Vagina (tissue), 2 donors: ENCODE measurements around the gene ADAM8. TPM values are rescaled to one million over a fixed set of nuclear protein-coding genes. Genes with fewer than 3 reads are reported as not detected.
A peak's percentile ranks its signal among the peaks of the same experiment; 100 is the strongest.

Experiments
- DNase-seq, 2 donors: peaks; one replicate each; pipeline ENCODE4 v3.0.0-alpha.2; 2017; ENCODE audit errors: extremely low spot score in 2 of 2
- H3K27ac ChIP-seq: fragments of 200-600 bp; sonication (generic); one replicate; pipeline ENCODE4 v1.5.1; 2019
- H3K27me3 ChIP-seq: fragments of 200-600 bp; sonication (generic); one replicate; pipeline ENCODE4 v1.5.1; 2019
- H3K36me3 ChIP-seq, 2 donors: fragments of 200-600 bp; sonication (generic); one replicate each; pipeline ENCODE4 v1.5.1; 2017 to 2019
- H3K4me1 ChIP-seq: fragments of 200-600 bp; sonication (generic); one replicate; pipeline ENCODE4 v1.5.1; 2019
- H3K4me3 ChIP-seq, 2 donors: fragments of 200-600 bp; sonication (generic); 1 replicate in 1 of 2; 2 replicates in 1 of 2; pipeline ENCODE4 v1.5.1; 2016 to 2019
- H3K9me3 ChIP-seq: fragments of 200-600 bp; sonication (generic); one replicate; pipeline ENCODE4 v1.5.1; 2019
- POLR2A ChIP-seq, 2 donors: fragments of 450-650 bp; IDR thresholded peaks; one replicate each; pipeline ENCODE4 v1.6.1; 2017; ENCODE audit warnings: antibody characterized with exemption in 2 of 2, mild to moderate bottlenecking in 2 of 2, moderate library complexity in 2 of 2
- POLR2AphosphoS5 ChIP-seq, 2 donors: sonication (generic); formaldehyde crosslinking; IDR thresholded peaks; one replicate each; pipeline ENCODE4 v1.9.0; 2017; ENCODE audit warnings: antibody characterized with exemption in 2 of 2, mild to moderate bottlenecking in 2 of 2, low read depth in 1 of 2; ENCODE audit not compliant: insufficient read depth in 1 of 2
- intact Hi-C: fragments of 100-400 bp; cut with DNase I; formaldehyde crosslinking; loops from one replicate; pipeline ENCODE4 v1.15.1; 2023
- total RNA-seq: library from RNA; depleted of rRNA; stranded (reverse); fragments of >200 nt; gene quantifications from one replicate; pipeline ENCODE4 v1.2.3, GENCODE V29; 2016
- TF ChIP-seq, protein P1 (sequence below), 3 experiments: fragments of 450-650 bp in 2 of 3; fragments of 200-600 bp in 1 of 3; sonication (generic) in 1 of 3; IDR thresholded peaks; one replicate each; pipeline ENCODE4 v1.5.1; 2017 to 2019; ENCODE audit warnings: antibody characterized with exemption in 3 of 3, mild to moderate bottlenecking in 2 of 3, moderate library complexity in 2 of 3

Gene ADAM8
- 11.0 TPM for total RNA-seq

DNA sequence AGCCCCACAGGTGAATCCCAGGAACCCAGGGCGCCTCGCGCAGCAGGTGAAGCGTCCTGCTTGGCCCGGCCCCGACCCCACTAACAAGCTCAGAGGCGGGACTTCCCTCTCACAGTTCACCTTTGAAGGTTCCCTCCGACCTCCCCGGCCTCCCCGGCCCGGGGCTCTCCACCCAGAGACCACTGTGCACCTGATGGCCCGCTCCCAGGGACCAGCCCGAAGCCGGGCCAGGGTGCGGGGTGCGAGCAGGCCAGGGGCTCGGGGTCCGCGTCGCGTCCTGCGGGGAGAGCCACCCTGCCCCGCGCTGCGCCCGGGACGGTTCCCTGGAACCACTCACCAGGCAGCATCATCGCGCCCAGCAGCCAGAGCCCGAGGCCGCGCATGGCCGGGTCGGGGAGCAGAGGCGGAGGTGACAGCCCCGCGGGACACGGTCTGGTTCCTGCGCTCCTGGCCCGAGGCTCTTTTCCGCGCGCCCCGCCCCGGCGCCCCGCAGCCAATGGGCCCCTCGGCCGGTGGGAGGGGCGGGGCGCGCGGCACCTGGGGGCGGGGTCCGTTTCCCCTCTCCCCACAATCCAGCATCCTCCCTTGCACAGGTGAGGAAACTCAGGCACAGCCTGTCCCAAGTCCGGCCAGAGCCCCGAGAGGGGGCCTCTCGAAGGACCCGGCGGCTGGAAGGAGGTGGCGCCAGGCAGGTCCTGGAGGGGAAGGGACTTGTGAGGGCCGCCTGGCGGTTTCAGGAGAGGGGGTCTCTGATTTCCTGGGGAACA, at the start of gene ADAM8:
Gene ADAM8, minus strand, starts transcription at position 434 of the 767 bp plus-strand sequence. Its CDS starts 51 bp downstream, at position 383.
- Histone ChIP-seq H3K4me3 (peak within 1 kb of the TSS; percentile 30), H3K36me3 (peaks cover 0 to 30% of the 10 kb centered on the region in 2 donors), H3K9me3 (no peaks in the 10 kb centered on the region), H3K27me3 (no peaks in the 10 kb centered on the region), H3K4me1 (peaks cover 16% of the 10 kb centered on the region), H3K27ac (no peak within 1 kb of the TSS)
- intact Hi-C loops: no loop called here
- TF ChIP-seq POLR2A (IDR thresholded peaks at IDR 0.05) (no peak), POLR2AphosphoS5 (IDR thresholded peaks at IDR 0.05; ENCODE audit: insufficient read depth in 1 of 2, low read depth in 1 of 2) (no peak)
- TF ChIP-seq, protein P1, sequence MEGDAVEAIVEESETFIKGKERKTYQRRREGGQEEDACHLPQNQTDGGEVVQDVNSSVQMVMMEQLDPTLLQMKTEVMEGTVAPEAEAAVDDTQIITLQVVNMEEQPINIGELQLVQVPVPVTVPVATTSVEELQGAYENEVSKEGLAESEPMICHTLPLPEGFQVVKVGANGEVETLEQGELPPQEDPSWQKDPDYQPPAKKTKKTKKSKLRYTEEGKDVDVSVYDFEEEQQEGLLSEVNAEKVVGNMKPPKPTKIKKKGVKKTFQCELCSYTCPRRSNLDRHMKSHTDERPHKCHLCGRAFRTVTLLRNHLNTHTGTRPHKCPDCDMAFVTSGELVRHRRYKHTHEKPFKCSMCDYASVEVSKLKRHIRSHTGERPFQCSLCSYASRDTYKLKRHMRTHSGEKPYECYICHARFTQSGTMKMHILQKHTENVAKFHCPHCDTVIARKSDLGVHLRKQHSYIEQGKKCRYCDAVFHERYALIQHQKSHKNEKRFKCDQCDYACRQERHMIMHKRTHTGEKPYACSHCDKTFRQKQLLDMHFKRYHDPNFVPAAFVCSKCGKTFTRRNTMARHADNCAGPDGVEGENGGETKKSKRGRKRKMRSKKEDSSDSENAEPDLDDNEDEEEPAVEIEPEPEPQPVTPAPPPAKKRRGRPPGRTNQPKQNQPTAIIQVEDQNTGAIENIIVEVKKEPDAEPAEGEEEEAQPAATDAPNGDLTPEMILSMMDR (IDR thresholded peaks at IDR 0.05): no peak
- DNase-seq: no peak

GRCh38 chr10:133326223-133326551, 49.5 kb upstream of the ADAM8 start:
- intact Hi-C loops: no loop called here
- H3K27ac ChIP-seq: no peak overlapping the region
- peak overlapping the region; percentile 21 to 27 for H3K4me3 ChIP-seq
- peaks cover 25% of the 10 kb centered on the region for H3K27me3 ChIP-seq
- H3K4me1 ChIP-seq: peaks cover 25% of the 10 kb centered on the region
- H3K9me3 ChIP-seq: no peaks in the 10 kb centered on the region
- TF ChIP-seq POLR2AphosphoS5 (IDR thresholded peaks at IDR 0.05; ENCODE audit: insufficient read depth in 1 of 2, low read depth in 1 of 2) (no peak), POLR2A (IDR thresholded peaks at IDR 0.05) (no peak)
- TF ChIP-seq, protein P1 (IDR thresholded peaks at IDR 0.05): no peak
- DNase-seq: no peak
- no peaks in the 10 kb centered on the region for H3K36me3 ChIP-seq

DNA sequence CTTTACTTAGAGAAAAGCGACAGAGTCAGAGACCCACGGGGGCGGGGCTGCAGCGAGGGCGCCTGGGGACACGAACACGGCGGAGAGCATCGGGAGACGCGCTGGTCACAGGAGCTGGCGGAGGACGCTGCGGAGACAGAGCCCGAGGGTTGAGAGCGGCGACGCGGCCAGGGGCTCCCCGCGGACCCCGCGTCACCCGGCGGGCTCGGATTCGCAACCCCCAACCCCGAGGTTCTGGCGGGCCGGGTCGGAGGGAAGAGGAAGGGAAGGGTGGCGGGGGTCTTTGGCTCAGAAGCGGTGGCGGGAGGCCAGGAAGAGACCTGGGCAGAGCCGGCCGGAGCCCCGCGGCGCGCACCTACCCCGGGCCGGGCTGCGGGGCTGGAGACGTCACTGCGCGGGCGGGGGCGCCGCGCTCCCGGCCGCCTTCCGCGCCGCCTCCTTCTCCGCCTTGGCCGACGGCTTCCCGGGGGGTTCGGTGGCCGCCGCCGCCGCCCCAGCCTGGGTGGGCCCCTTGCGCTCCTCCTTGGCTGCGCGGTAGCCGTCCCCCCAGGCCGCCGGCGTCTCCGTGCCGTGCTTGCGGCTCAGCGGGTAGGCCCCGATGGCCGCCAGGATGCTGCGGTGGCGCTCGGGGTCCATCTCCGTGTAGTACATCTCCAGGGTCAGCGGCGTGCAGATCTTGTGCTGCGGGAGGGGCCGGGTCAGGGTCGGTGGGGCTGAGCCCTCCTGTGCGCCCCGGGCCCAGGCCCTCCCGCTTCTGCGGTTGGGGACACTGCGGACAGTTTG, 49.0 kb upstream of the ADAM8 start:
- Histone ChIP-seq H3K27me3 (peaks cover 25% of the 10 kb centered on the region), H3K36me3 (no peaks in the 10 kb centered on the region), H3K4me3 (peak overlapping the region; percentile 21 to 27), H3K9me3 (no peaks in the 10 kb centered on the region), H3K4me1 (peaks cover 25% of the 10 kb centered on the region), H3K27ac (no peak overlapping the region)
- intact Hi-C loops: no loop called here
- DNase-seq: no peak
- TF ChIP-seq, protein P1 (IDR thresholded peaks at IDR 0.05): no peak
- no peak for TF ChIP-seq POLR2A (IDR thresholded peaks at IDR 0.05)
- TF ChIP-seq POLR2AphosphoS5 (IDR thresholded peaks at IDR 0.05; ENCODE audit: insufficient read depth in 1 of 2, low read depth in 1 of 2): no peak

- H3K27ac ChIP-seq: no peak overlapping the region
- peaks cover 25% of the 10 kb centered on the region for H3K27me3 ChIP-seq
- peaks cover 22% of the 10 kb centered on the region for H3K4me1 ChIP-seq
- no peaks in the 10 kb centered on the region for H3K36me3 ChIP-seq
- no peaks in the 10 kb centered on the region for H3K9me3 ChIP-seq
- no peak for DNase-seq
- intact Hi-C loops: no loop called here
- peak overlapping the region in 1 of 2 donors; percentile 27 for H3K4me3 ChIP-seq
- TF ChIP-seq POLR2A (IDR thresholded peaks at IDR 0.05) (no peak), POLR2AphosphoS5 (IDR thresholded peaks at IDR 0.05; ENCODE audit: insufficient read depth in 1 of 2, low read depth in 1 of 2) (no peak)
- TF ChIP-seq, protein P1 (IDR thresholded peaks at IDR 0.05): no peak
These were observed 48.2 kb upstream of the ADAM8 start for GRCh38 chr10:133324857-133325260.
